Right atrium auricular region (tissue), 2 donors: ENCODE measurements around the gene KRTAP12-4. TPM values are rescaled to one million over a fixed set of nuclear protein-coding genes. Genes with fewer than 3 reads are reported as not detected.

Experiments used
- DNase-seq: peaks from one replicate; pipeline ENCODE4 v3.0.0-alpha.2; 2019; ENCODE audit warnings: low spot score
- H3K27ac ChIP-seq, 2 donors: fragments of 200-600 bp; sonication (generic); 1 replicate in 1 of 2; 2 replicates in 1 of 2; pipeline ENCODE4 v1.5.1; 2016 to 2019
- H3K27me3 ChIP-seq, 2 donors: fragments of 200-600 bp; sonication (generic); one replicate each; pipeline versions ENCODE4 v1.5.1 to v1.6.0; 2017 to 2019
- H3K36me3 ChIP-seq: fragments of 200-600 bp; sonication (generic); one replicate; pipeline ENCODE4 v1.5.1; 2016
- H3K4me1 ChIP-seq, 2 donors: fragments of 200-600 bp; sonication (generic); one replicate each; pipeline versions ENCODE4 v1.5.1 to v1.6.0; 2017 to 2019
- H3K4me3 ChIP-seq, 2 donors: fragments of 200-600 bp; sonication (generic); 1 replicate in 1 of 2; 2 replicates in 1 of 2; pipeline ENCODE4 v1.5.1; 2017 to 2019; ENCODE audit warnings: mild to moderate bottlenecking in 1 of 2, moderate library complexity in 1 of 2
- H3K9me3 ChIP-seq, 2 donors: fragments of 200-600 bp; sonication (generic); one replicate each; pipeline ENCODE4 v1.5.1; 2019
- total RNA-seq, 2 donors: library from RNA; depleted of rRNA; stranded (reverse); fragments of >200 nt; gene quantifications; one replicate each; pipeline ENCODE4 v1.1.0, GENCODE V29; 2016
- TF ChIP-seq, protein P1 (sequence below), 2 donors: fragments of 200-600 bp; sonication (generic); IDR thresholded peaks; one replicate each; pipeline ENCODE4 v1.5.1; 2019; ENCODE audit warnings: antibody characterized with exemption in 2 of 2

Gene KRTAP12-4
- total RNA-seq, 2 donors from 2014 or later, result not detected

- H3K27ac ChIP-seq, result no peak within 1 kb of the TSS
- no peaks in the 10 kb centered on the region for H3K27me3 ChIP-seq
- TF ChIP-seq, protein P1, sequence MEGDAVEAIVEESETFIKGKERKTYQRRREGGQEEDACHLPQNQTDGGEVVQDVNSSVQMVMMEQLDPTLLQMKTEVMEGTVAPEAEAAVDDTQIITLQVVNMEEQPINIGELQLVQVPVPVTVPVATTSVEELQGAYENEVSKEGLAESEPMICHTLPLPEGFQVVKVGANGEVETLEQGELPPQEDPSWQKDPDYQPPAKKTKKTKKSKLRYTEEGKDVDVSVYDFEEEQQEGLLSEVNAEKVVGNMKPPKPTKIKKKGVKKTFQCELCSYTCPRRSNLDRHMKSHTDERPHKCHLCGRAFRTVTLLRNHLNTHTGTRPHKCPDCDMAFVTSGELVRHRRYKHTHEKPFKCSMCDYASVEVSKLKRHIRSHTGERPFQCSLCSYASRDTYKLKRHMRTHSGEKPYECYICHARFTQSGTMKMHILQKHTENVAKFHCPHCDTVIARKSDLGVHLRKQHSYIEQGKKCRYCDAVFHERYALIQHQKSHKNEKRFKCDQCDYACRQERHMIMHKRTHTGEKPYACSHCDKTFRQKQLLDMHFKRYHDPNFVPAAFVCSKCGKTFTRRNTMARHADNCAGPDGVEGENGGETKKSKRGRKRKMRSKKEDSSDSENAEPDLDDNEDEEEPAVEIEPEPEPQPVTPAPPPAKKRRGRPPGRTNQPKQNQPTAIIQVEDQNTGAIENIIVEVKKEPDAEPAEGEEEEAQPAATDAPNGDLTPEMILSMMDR (IDR thresholded peaks at IDR 0.05), result no peak
- H3K4me1 ChIP-seq, result no peaks in the 10 kb centered on the region
- peak; percentile 40 for DNase-seq
- no peaks in the 10 kb centered on the region for H3K36me3 ChIP-seq
- H3K4me3 ChIP-seq, result no peak within 1 kb of the TSS
- H3K9me3 ChIP-seq, result peaks cover 4 to 39% of the 10 kb centered on the region in 2 donors
Observed at GRCh38 chr21:44626673-44627143, 27.8 kb downstream of the KRTAP12-4 start, which contains the start of gene KRTAP10-9. Gene KRTAP10-9, plus strand, starts transcription at chr21:44627093. Its CDS starts 79 bp downstream, at chr21:44627172.

DNA sequence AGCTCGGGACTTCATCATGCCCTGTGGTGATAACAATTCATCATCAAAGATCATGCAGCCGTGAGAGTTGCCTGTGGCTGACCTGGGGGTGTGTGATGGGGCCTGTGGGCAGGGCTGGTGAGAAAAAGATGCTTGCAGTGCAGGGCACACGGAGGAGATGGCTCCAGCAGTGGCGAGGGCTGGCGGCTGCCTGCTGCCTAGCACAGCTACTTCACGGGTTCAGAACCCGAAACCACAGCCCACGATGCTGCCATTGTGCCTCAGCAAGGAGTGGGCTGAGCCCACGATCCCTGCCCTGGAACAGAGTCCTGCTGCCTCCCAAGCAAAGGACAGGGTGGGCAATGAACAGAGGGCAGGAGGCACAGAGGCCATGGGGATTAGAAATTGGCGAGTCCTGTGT lies 28.2 kb downstream of the KRTAP12-4 start:
- Histone ChIP-seq H3K9me3 (peaks cover 2 to 34% of the 10 kb centered on the region in 2 donors), H3K27ac (no peak overlapping the region), H3K27me3 (no peaks in the 10 kb centered on the region), H3K4me1 (no peaks in the 10 kb centered on the region), H3K4me3 (no peak overlapping the region), H3K36me3 (no peaks in the 10 kb centered on the region)
- DNase-seq, result no peak
- TF ChIP-seq, protein P1 (IDR thresholded peaks at IDR 0.05), result no peak

- no peak overlapping the region for H3K27ac ChIP-seq
- peak; percentile 46 for DNase-seq
- H3K4me1 ChIP-seq, result no peaks in the 10 kb centered on the region
- no peaks in the 10 kb centered on the region for H3K36me3 ChIP-seq
- H3K4me3 ChIP-seq, result no peak overlapping the region
- H3K9me3 ChIP-seq, result peaks cover 0 to 29% of the 10 kb centered on the region in 2 donors
- H3K27me3 ChIP-seq, result no peaks in the 10 kb centered on the region
- TF ChIP-seq, protein P1 (IDR thresholded peaks at IDR 0.05), result no peak
Observed at GRCh38 chr21:44625756-44626155, 28.7 kb downstream of the KRTAP12-4 start.

DNA sequence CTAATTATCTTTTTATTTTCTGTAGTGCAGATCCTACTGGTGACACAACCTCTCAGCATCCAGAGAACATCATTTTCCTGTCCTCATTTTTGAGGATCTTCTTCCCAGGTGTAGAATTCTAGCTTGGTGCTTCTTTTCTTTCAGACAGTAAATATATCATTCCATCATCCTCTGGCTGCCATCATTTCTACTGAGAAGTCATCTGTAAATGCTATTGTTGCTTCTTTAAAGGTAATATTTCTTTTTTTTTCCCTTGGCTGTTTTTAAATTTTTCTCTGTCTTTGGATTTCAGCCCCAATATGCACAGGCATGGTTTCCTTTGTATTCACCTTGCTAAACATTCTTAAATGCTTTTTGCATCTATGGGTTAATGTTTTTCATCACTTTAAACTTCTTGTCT lies 30.9 kb downstream of the KRTAP12-4 start:
- Histone ChIP-seq H3K4me3 (no peak overlapping the region), H3K27me3 (no peaks in the 10 kb centered on the region), H3K36me3 (no peaks in the 10 kb centered on the region), H3K4me1 (no peaks in the 10 kb centered on the region), H3K27ac (no peak overlapping the region), H3K9me3 (peaks cover 0 to 20% of the 10 kb centered on the region in 2 donors)
- no peak for DNase-seq
- TF ChIP-seq, protein P1 (IDR thresholded peaks at IDR 0.05), result no peak

DNA sequence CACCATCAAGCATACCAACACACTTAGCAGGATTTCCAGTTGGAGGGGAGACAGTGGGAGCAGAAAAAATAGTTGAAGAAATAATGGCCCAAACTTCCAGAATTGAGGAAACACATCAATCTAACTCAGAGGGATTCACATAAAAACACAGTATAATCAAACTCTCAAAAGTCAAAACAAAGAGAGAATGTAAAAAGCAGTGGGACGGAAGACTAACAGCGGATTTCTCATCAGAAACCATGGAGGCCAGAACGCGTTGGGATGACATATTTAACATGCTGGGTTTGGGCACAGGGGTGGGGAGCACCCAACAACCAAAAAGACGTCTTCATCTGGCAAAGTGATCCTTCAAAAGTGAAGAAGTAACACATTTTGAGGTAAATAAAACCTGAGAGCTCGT lies 34.6 kb downstream of the KRTAP12-4 start:
- TF ChIP-seq, protein P1 (IDR thresholded peaks at IDR 0.05), result no peak
- no peak for DNase-seq
- no peak overlapping the region for H3K27ac ChIP-seq

DNA sequence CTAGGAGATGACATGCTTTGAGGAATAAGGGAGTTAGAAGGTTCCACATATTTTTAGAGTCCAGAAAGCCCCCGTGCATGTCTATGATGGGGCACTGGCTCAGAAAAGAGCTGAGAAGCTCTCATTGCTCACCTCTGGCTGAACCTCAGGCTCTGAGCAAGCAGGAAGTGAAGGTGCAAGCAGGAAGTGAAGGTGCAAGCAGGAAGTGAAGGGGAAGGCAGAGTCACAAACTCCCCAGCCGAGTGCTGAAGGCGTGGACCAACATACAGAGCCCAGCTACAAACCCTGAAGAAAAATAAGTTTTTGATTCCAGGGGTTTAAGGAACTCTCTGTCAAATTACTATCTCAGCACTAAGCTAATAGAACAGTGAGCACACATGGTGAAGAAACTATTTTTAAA lies 35.5 kb downstream of the KRTAP12-4 start:
- Histone ChIP-seq H3K27me3 (no peaks in the 10 kb centered on the region), H3K27ac (no peak overlapping the region), H3K4me3 (no peak overlapping the region), H3K36me3 (no peaks in the 10 kb centered on the region), H3K4me1 (no peaks in the 10 kb centered on the region), H3K9me3 (peaks cover 0 to 10% of the 10 kb centered on the region in 2 donors)
- DNase-seq, result peak; percentile 36
- TF ChIP-seq, protein P1 (IDR thresholded peaks at IDR 0.05), result no peak

More for the DNA sequence above, 34.6 kb downstream of the KRTAP12-4 start:
- no peaks in the 10 kb centered on the region for H3K4me1 ChIP-seq
- H3K9me3 ChIP-seq, result peaks cover 0 to 20% of the 10 kb centered on the region in 2 donors
- no peaks in the 10 kb centered on the region for H3K36me3 ChIP-seq
- no peak overlapping the region for H3K4me3 ChIP-seq
- H3K27me3 ChIP-seq, result no peaks in the 10 kb centered on the region
